ENCODE data around the gene ELF5.

ELF5 gene

DNA sequence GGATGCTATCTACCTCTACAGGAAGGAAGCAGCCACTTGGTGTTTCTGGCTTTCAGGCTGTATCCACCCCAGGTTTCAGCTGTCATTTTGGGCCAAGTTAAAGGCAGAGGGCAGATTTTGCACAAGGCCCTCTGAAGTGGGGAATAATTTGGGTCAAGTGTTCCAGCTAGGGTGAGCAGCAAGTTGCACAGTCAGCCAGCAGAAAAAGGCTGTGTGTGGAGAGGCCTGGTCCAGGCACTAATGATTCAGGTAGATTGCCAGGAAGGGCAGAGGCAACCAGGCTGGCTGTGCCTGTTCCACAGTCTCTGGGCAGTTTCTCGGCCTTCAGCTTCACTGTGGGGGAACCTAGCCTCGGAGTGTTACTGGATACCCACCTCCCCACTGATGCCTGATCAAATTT, 8.6 kb upstream of the ELF5 start:
- DNase-seq (ENCODE audit: low read depth, low spot score): no peak

GRCh38 chr11:34521265-34521664, 7.7 kb upstream of the ELF5 start:
- DNase-seq (ENCODE audit: low read depth, low spot score): no peak

DNA sequence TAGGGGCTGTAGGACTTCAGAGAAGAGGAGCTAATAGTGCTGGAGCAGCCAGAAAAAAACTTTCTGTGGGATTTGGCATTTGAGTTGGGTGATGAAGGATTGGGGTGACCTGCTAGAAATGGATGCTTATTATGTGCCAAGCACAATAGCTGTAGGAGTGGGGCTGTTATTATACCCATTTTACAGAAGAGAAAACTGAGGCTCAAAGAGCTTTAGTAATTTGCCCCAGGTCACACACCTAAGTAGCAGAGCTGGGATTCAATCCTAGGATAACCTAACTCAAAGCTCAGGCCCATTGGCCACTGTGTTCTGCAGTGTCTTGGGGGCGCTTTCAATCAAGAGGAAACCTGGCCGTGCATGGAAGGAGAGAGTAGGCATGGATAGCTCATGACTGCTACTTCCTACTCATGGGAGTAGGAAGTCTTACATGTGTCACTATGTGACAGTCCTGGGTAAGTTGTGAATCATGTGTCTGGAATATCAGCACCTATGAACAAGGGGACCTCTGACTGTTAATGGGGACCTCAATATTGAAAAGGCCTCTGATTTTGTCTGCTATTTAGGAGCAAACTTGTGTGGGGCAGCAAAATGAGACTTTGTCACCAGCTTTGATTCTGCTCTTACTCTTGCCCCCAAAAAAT, 6.1 kb upstream of the ELF5 start:
- no peak for DNase-seq (ENCODE audit: low read depth, low spot score)

- no peak for DNase-seq (ENCODE audit: low read depth, low spot score)
Measured at GRCh38 chr11:34516247-34517040, 2.9 kb upstream of the ELF5 start.

DNA sequence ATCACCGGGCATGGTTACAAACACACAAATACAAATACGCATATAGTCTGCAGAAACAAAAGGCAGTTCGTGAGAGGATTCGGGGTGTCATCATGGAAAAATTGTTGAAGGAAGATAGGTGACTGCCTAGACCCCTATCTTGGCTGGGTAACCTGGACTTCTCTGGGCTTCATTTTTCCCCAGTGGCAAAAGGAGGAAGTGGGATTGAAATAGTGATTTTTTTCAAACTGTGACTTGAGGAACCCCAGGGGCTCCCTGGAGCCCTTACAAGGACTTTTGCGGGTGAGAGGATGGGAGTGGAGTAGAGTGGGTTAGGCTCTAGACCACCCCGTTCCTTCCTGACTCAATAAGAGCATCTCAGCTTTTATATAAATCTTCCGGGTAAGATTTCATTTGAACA, 1.0 kb upstream of the ELF5 start:
- no peak for DNase-seq (ENCODE audit: low read depth, low spot score)

GRCh38 chr11:34512840-34513681, 533 bp downstream of the ELF5 start:
- no peak for DNase-seq (ENCODE audit: low read depth, low spot score)

DNA sequence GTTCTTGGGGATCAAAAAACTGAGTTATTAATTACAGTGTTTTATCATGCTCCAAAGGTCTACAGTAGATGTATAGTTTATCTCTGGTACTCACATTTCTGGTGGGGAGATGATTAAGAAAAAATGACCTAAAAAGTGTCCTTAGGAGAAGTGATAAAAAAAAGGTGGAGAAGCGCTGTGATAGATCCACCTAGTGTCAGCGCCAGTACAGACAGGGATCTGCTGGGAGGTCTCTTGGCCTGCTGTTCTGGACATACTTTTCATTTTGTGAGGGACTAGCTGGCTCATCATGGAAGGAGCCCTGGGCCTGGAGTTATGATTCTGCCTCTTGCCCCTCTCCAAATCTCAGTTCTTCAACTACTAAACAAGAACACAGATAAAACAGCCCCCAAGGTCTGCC, 2.9 kb downstream of the ELF5 start:
- DNase-seq (ENCODE audit: low read depth, low spot score): no peak

GRCh38 chr11:34510218-34510617, 3.4 kb downstream of the ELF5 start:
- DNase-seq (ENCODE audit: low read depth, low spot score): no peak

DNA sequence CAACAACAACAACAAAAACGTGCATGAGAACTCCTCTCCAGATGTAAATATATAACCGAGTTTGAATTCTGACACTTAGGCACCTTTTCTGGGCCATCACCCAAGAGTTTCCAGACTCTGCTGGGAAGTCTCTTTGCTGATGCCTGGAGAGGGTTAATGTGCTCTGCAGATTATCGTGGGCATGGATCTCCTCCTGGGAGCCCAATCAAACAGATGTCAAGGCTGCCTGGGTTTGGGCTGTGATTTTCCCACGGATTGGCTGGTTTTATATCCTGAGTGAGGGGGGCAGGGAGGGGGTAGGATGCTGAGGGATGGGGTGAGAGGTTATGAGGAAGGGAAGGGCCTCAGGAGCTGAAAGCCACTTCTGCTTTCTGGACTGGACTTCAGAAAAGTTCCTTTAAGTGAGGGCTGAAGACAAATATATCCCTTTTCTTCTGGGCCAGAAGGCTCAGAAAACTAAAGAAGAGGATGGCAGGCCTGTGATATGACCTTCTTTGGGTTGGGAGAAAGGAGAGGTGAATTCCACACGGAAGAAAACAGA, 4.2 kb downstream of the ELF5 start:
- no peak for DNase-seq (ENCODE audit: low read depth, low spot score)

- DNase-seq (ENCODE audit: low read depth, low spot score): no peak
Measured at GRCh38 chr11:34508524-34508923, 5.1 kb downstream of the ELF5 start.

GRCh38 chr11:34507610-34508009, 6.0 kb downstream of the ELF5 start:
- no peak for DNase-seq (ENCODE audit: low read depth, low spot score)

GRCh38 chr11:34507156-34507555, 6.4 kb downstream of the ELF5 start:
- no peak for DNase-seq (ENCODE audit: low read depth, low spot score)

DNA sequence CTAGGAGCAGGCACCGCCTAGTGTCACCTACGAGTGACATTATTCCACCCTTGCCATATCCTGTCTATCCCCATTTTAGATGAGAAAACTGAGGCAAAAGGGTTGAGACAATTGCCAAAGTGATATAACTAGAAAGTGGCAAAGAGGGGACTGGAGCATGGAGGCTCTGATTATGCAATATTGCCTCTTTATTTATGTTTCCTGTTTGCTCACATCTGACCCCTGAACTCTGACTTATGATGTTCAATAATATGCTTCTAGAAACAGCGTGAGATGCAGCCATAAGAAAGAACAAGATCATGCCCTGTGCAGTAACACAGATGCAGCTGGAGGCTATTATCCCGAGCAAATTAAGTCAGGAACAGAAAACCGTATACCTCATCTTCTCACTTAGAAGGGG, 7.7 kb downstream of the ELF5 start:
- DNase-seq (ENCODE audit: low read depth, low spot score): no peak

DNA sequence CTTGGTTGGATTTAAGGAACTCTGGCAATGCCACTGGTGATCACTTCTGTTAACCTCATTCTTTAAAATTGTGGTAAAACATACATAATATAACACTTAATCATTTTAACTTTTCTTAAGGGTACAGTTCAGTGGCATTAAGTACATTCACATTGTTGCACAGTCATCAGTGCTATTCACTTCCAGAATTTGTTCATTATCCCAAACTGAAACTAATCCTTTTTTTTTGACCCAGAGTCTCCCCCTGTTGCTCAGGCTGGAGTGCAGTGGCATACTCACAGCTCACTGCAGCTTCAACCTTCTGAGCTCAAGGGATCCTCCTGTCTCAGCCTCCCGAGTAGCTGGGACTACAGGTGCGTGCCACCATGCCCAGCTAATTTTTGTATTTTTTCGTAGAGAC, 10.6 kb downstream of the ELF5 start:
- DNase-seq (ENCODE audit: low read depth, low spot score): no peak

GRCh38 chr11:34501949-34502348, 11.6 kb downstream of the ELF5 start:
- no peak for DNase-seq (ENCODE audit: low read depth, low spot score)

GRCh38 chr11:34501500-34501899, 12.1 kb downstream of the ELF5 start:
- peak; percentile 72 for DNase-seq (ENCODE audit: low read depth, low spot score)

GRCh38 chr11:34499719-34500500, 13.7 kb downstream of the ELF5 start:
- no peak for DNase-seq (ENCODE audit: low read depth, low spot score)

DNA sequence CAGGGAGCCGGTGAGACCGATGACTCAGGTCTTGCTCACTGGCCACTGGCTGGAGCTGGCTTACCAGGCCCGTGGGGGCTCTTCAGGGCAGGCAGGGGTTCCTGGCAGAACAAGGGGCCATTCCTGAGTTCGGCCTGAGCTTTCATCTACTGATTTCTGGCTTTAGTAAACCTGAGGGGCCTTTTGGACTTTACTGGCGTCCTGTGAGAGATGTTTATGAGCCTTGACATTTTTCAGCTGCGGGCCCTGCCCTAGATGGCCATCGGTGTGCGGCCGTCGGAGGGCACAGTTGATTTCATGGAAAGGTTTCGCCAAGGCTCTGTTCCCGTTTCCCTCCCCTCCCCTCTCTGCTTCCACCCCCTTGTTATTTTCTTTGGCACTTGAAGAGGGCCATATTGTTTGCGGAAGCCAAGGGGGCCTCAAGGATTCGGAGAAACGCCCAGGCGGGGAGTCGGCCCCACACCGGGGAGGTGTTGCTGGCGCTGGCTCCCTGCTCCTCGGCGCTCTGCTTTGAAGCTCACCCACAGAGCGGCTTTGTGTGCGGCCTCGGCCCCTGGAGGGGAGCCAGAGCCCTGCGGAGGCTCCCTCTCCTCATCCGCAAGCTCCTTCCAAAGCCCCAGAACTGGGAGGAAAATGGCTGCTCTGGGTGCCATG, 17.7 kb downstream of the ELF5 start:
- peak; percentile 68 for DNase-seq (ENCODE audit: low read depth, low spot score)

- DNase-seq (ENCODE audit: low read depth, low spot score): no peak
Measured at GRCh38 chr11:34495239-34495723, 18.3 kb downstream of the ELF5 start.

DNA sequence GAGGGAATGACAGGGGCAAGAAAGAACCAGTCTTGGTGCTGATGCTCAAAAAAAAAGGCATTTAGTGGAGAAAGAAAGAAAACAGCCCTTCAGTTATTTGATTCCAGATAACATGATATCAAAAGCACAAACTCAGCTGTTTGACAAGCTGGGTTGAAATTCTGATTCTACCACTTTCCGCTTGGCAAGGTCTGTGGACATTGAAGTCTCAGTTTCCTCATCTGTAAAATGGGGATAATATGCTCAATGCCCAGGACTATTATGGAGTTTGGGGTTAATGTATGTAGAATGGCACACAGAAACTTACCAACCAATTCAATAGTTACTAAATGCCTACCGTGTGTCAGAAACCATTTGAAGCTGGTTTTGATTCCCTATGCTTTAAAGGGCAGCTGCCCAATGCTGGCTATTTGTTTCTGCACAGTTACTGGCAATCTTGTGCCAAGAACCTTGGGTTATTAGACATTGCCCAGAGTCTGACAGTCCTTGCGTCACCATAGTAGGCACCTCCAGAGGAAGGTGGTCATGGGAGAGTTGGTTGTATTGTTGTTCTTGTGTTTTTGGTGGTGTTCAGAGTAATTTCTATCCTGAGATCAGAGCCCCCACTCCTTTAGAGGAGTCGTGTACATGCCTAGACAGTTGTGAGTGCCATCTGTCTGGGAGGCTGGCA, 19.5 kb downstream of the ELF5 start:
- DNase-seq (ENCODE audit: low read depth, low spot score): no peak

All from brain pericyte (primary cell).